ENCODE measurements around the gene PPP6R3.

PPP6R3 gene

GRCh38 chr11:68657021-68657780, 196.6 kb downstream of the PPP6R3 start:
- Mint-ChIP-seq H3K27me3 (no peaks in the 10 kb centered on the region), H3K9me3 (no peaks in the 10 kb centered on the region), H3K4me1 (no peaks in the 10 kb centered on the region), H3K36me3 (no peaks in the 10 kb centered on the region), H3K4me3 (no peak overlapping the region), H3K27ac (no peak overlapping the region)

GRCh38 chr11:68658097-68658496, 197.5 kb downstream of the PPP6R3 start:
- Mint-ChIP-seq H3K27me3 (no peaks in the 10 kb centered on the region), H3K4me1 (no peaks in the 10 kb centered on the region), H3K4me3 (no peak overlapping the region), H3K36me3 (no peaks in the 10 kb centered on the region), H3K27ac (no peak overlapping the region), H3K9me3 (no peaks in the 10 kb centered on the region)

DNA sequence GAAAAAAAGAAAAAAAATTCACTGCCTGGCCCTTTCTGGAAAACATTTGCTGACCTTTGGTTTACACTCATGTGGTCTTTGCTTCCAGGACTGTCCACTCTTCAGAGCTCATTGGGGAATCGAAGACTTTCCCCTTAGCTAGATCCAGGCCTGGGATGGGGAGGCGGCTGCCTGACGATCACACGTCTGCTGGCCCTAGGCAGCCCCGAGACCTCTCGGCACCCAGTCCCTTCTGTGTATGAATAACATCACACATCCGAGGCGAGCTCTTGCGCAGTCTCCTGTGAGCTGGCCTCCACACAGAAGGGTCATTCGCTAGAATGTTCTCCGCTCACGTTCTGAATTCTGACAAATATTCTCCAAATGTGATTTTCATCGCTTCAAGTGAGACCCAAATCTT, 198.1 kb downstream of the PPP6R3 start:
- Mint-ChIP-seq H3K27ac (no peak overlapping the region), H3K4me1 (no peaks in the 10 kb centered on the region), H3K27me3 (no peaks in the 10 kb centered on the region), H3K36me3 (no peaks in the 10 kb centered on the region), H3K9me3 (no peaks in the 10 kb centered on the region), H3K4me3 (no peak overlapping the region)

DNA sequence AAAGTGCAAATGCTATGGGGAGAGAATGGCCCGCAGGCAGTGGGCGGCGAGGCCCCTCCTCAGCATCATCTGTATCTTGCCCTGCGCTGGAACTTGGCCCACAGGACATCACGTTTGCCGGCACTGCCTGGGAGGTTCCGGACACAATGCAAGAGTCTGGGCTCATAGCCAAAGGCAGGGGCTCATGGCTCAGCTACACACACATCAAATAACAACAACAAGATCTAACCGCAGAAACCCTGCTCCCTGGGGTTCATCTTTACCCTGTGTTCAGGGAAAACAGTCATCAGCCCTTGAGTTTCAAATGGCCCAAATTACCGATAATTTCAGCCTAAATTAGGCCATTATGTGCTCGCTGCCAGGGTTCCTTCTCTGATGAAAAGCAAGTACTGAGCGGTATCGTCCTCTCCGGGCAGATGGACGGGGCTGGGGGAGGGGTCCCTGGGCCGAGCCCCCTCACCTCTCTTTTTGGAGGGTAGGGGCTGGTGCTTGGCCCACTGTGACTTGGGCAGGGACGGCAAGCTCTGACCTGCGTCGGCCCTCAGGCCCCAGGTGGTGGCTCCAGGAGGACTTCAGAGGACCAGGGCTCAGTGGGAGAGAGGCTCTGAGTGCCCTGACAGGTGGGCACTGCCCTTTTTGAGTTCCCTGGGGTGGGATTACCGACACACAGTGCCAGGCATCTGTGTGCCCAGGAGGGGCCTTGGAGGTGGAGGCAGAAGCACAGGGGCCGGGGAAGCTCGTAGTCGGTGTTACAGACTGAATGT, 198.8 kb downstream of the PPP6R3 start:
- H3K36me3 Mint-ChIP-seq: no peaks in the 10 kb centered on the region
- H3K27ac Mint-ChIP-seq: no peak overlapping the region
- H3K9me3 Mint-ChIP-seq: no peaks in the 10 kb centered on the region
- H3K4me3 Mint-ChIP-seq: no peak overlapping the region
- no peaks in the 10 kb centered on the region for H3K4me1 Mint-ChIP-seq
- no peaks in the 10 kb centered on the region for H3K27me3 Mint-ChIP-seq

- H3K36me3 Mint-ChIP-seq: no peaks in the 10 kb centered on the region
These were observed 199.7 kb downstream of the PPP6R3 start for GRCh38 chr11:68660066-68660810.

GRCh38 chr11:68661014-68661413, 200.5 kb downstream of the PPP6R3 start:
- no peaks in the 10 kb centered on the region for H3K9me3 Mint-ChIP-seq
- peaks cover 1% of the 10 kb centered on the region for H3K27me3 Mint-ChIP-seq

More at GRCh38 chr11:68660066-68660810, 199.7 kb downstream of the PPP6R3 start:
- H3K27me3 Mint-ChIP-seq: peaks cover 1% of the 10 kb centered on the region
- H3K27ac Mint-ChIP-seq: no peak overlapping the region
- H3K4me3 Mint-ChIP-seq: no peak overlapping the region
- H3K4me1 Mint-ChIP-seq: no peaks in the 10 kb centered on the region
- H3K9me3 Mint-ChIP-seq: no peaks in the 10 kb centered on the region

GRCh38 chr11:68661697-68662603, 201.4 kb downstream of the PPP6R3 start:
- Mint-ChIP-seq H3K9me3 (no peaks in the 10 kb centered on the region), H3K36me3 (no peaks in the 10 kb centered on the region), H3K27me3 (peaks cover 1% of the 10 kb centered on the region), H3K4me3 (no peak overlapping the region), H3K4me1 (no peaks in the 10 kb centered on the region), H3K27ac (no peak overlapping the region)

More at GRCh38 chr11:68661014-68661413, 200.5 kb downstream of the PPP6R3 start:
- Mint-ChIP-seq H3K4me1 (no peaks in the 10 kb centered on the region), H3K27ac (no peak overlapping the region), H3K36me3 (no peaks in the 10 kb centered on the region), H3K4me3 (no peak overlapping the region)

DNA sequence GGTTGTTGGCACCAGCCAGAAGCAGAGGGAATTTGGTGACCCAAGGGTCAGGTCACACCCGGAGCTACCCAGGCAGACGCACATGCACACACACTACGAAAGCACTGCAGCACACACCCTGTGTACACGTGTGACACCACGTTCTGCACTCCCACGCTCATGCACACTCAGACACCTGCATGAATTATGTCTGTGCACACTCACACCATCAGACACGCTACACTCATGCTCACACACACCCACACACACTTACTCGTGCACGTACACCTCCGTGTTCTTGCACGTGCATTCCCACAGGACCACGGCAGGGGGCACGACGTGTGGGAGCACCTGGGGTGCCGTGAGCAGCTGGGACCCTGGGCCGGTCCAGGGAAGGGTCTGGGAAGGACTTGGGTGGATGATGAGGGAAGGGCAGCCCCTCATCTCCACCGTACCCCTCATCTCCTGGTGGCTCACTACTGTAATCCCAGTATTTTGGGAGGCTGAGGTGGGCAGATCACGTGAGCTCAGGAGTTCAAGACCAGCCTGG, 203.0 kb downstream of the PPP6R3 start:
- H3K4me1 Mint-ChIP-seq: no peaks in the 10 kb centered on the region
- H3K4me3 Mint-ChIP-seq: no peak overlapping the region
- no peaks in the 10 kb centered on the region for H3K36me3 Mint-ChIP-seq
- no peaks in the 10 kb centered on the region for H3K9me3 Mint-ChIP-seq
- peaks cover 1% of the 10 kb centered on the region for H3K27me3 Mint-ChIP-seq
- H3K27ac Mint-ChIP-seq: no peak overlapping the region

GRCh38 chr11:68664141-68664540, 203.6 kb downstream of the PPP6R3 start:
- no peaks in the 10 kb centered on the region for H3K4me1 Mint-ChIP-seq
- H3K36me3 Mint-ChIP-seq: no peaks in the 10 kb centered on the region
- no peak overlapping the region for H3K4me3 Mint-ChIP-seq
- no peaks in the 10 kb centered on the region for H3K9me3 Mint-ChIP-seq
- no peak overlapping the region for H3K27ac Mint-ChIP-seq
- H3K27me3 Mint-ChIP-seq: peaks cover 1% of the 10 kb centered on the region

- Mint-ChIP-seq H3K27me3 (peaks cover 1% of the 10 kb centered on the region), H3K4me3 (no peak overlapping the region), H3K27ac (no peak overlapping the region), H3K4me1 (no peaks in the 10 kb centered on the region), H3K9me3 (no peaks in the 10 kb centered on the region), H3K36me3 (no peaks in the 10 kb centered on the region)
These were observed 204.4 kb downstream of the PPP6R3 start for GRCh38 chr11:68664906-68665305.

Data from activated naive CD4-positive, alpha-beta T cell treated with anti-CD3 and anti-CD28 coated beads, Interleukin-2, amount 50 U/mL, for 24 hours (primary cell).